OCI-LY1 (cell line): ENCODE measurements around the gene SPACA7.

Source experiments
- CTCF ChIP-seq: fragments of 200-600 bp; sonication (generic), shearing (Covaris generic); IDR thresholded peaks from 2 replicates; pipeline ENCODE4 v1.5.1; 2017; ENCODE audit warnings: mild to moderate bottlenecking, antibody characterized with exemption, low read length, moderate library complexity, mixed read lengths
- EZH2 ChIP-seq: fragments of 200-600 bp; sonication (generic), shearing (Covaris generic); IDR thresholded peaks from 2 replicates; pipeline ENCODE4 v1.8.0; 2017; ENCODE audit warnings: borderline replicate concordance, mixed run types, mild to moderate bottlenecking, antibody characterized with exemption, low read length, moderate library complexity, mixed read lengths

DNA sequence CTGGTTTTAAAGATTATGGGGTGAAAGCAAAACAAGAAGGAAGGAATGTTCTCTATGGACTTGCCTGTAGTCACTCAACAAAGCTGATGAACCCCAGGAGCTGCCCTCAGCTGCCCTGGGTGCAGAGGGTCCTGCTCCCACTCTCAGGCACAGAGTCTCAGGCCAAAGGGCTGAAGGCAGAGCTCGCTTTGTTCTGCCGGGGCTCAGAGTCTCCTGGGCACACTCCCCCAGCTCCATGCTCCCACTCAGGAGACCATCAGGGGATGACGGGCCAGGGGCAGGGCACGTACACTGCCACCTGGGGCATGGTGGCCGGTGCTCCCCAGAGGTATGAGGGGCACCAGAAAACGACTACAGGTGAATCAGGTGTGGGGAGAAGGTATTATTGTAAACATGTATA, 46.8 kb upstream of the SPACA7 start:
- TF ChIP-seq CTCF (no peak), EZH2 (no peak)
